Transverse colon (tissue), 4 donors: ENCODE results near the gene SYT7. TPM values are rescaled to one million over a fixed set of nuclear protein-coding genes. Genes with fewer than 3 reads are reported as not detected.

Experiments used
- DNase-seq: peaks from one replicate; pipeline ENCODE4 v3.0.0-alpha.2; 2019
- H3K27ac ChIP-seq, 4 donors: fragments of 200-600 bp; sonication (generic); 2 replicates each; pipeline ENCODE4 v1.5.1; 2016 to 2018; ENCODE audit warnings: inconsistent platforms in 4 of 4
- H3K27me3 ChIP-seq: fragments of 200-600 bp; sonication (generic); 2 replicates; pipeline ENCODE4 v1.5.1; 2017; ENCODE audit warnings: inconsistent platforms
- H3K36me3 ChIP-seq, 4 donors: fragments of 200-600 bp; sonication (generic); 2 replicates each; pipeline ENCODE4 v1.5.1; 2017 to 2019; ENCODE audit warnings: inconsistent platforms in 4 of 4
- H3K4me1 ChIP-seq, 4 donors: fragments of 200-600 bp; sonication (generic); 2 replicates each; pipeline ENCODE4 v1.5.1; 2017 to 2020; ENCODE audit warnings: inconsistent platforms in 4 of 4
- H3K4me3 ChIP-seq, 4 donors: fragments of 200-600 bp; sonication (generic); 1 replicate in 1 of 4; 2 replicates in 3 of 4; pipeline versions ENCODE4 v1.5.1 to v1.6.1; 2017 to 2019; ENCODE audit warnings: inconsistent platforms in 4 of 4
- H3K9me3 ChIP-seq, 2 donors: fragments of 200-600 bp; sonication (generic); 2 replicates each; pipeline ENCODE4 v1.5.1; 2017 to 2019; ENCODE audit warnings: inconsistent platforms in 2 of 2
- EP300 ChIP-seq: sonication (generic); formaldehyde crosslinking; IDR thresholded peaks from one replicate; pipeline ENCODE4 v1.6.1; 2017; ENCODE audit warnings: antibody characterized with exemption, low read depth
- POLR2A ChIP-seq: fragments of 450-650 bp; IDR thresholded peaks from one replicate; pipeline ENCODE4 v1.6.1; 2016; ENCODE audit warnings: antibody characterized with exemption, mild to moderate bottlenecking, moderate library complexity
- POLR2AphosphoS5 ChIP-seq, 3 donors: sonication (generic); formaldehyde crosslinking; IDR thresholded peaks; one replicate each; pipeline ENCODE4 v1.6.1; 2016; ENCODE audit warnings: antibody characterized with exemption in 3 of 3
- WGBS, 2 donors: methylation state at CpG; one replicate each; pipeline ENCODE4 v1.1.5; 2018; ENCODE audit warnings: low coverage in 1 of 2; 5-methylcytosine and 5-hydroxymethylcytosine counted together
- in situ Hi-C, 4 donors: fragments of 200-750 bp; cut with MboI; loops; one replicate each; pipeline versions ENCODE4 v1.15.0 to v1.15.1; 2017; ENCODE audit warnings: low sequenced_read_pairs in 3 of 4, low pct_ligation_motif_present in 1 of 4, low pct_unique_long_range_greater_than_20kb in 1 of 4
- intact Hi-C: fragments of 100-400 bp; cut with DNase I; formaldehyde crosslinking; loops from one replicate; pipeline ENCODE4 v1.15.1; 2023; ENCODE audit warnings: low total_unique reads
- total RNA-seq, 4 donors: library from RNA; depleted of rRNA; stranded (reverse); fragments of >200 nt; gene quantifications; one replicate each; pipeline ENCODE4 v1.1.0, GENCODE V29; 2016
- TF ChIP-seq, protein P1 (sequence below), 5 experiments: fragments of 200-600 bp in 3 of 5; fragments of 450-650 bp in 2 of 5; sonication (generic) in 3 of 5; IDR thresholded peaks; 1 replicate in 2 of 5; 2 replicates in 3 of 5; pipeline ENCODE4 v1.5.1; 2016 to 2017; ENCODE audit warnings: antibody characterized with exemption in 5 of 5, inconsistent platforms in 3 of 5, mild to moderate bottlenecking in 2 of 5, moderate library complexity in 1 of 5

The SYT7 gene
- total RNA-seq, 4 donors from 2014 or later, result 6.8 to 26.2 (median 12.8) TPM

- in situ Hi-C loops, result no loop called here
- no peak for DNase-seq
- H3K36me3 ChIP-seq, result no peaks in the 10 kb centered on the region
- TF ChIP-seq POLR2A (no peak), POLR2AphosphoS5 (IDR thresholded peaks at IDR 0.05) (no peak), EP300 (no peak)
- TF ChIP-seq, protein P1, sequence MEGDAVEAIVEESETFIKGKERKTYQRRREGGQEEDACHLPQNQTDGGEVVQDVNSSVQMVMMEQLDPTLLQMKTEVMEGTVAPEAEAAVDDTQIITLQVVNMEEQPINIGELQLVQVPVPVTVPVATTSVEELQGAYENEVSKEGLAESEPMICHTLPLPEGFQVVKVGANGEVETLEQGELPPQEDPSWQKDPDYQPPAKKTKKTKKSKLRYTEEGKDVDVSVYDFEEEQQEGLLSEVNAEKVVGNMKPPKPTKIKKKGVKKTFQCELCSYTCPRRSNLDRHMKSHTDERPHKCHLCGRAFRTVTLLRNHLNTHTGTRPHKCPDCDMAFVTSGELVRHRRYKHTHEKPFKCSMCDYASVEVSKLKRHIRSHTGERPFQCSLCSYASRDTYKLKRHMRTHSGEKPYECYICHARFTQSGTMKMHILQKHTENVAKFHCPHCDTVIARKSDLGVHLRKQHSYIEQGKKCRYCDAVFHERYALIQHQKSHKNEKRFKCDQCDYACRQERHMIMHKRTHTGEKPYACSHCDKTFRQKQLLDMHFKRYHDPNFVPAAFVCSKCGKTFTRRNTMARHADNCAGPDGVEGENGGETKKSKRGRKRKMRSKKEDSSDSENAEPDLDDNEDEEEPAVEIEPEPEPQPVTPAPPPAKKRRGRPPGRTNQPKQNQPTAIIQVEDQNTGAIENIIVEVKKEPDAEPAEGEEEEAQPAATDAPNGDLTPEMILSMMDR (IDR thresholded peaks at IDR 0.05), result no peak
- H3K27me3 ChIP-seq, result peaks cover 36% of the 10 kb centered on the region
- WGBS, 2 donors, result 71% methylated on average over 9 of the region's 9 CpGs; no CpG with 5 or more reads in 1 of the 2 donors
- intact Hi-C loops, result no loop called here
- H3K4me1 ChIP-seq, result peaks cover 0 to 8% (median 2%) of the 10 kb centered on the region in 4 donors
- no peaks in the 10 kb centered on the region for H3K9me3 ChIP-seq
- no peak overlapping the region for H3K4me3 ChIP-seq
- H3K27ac ChIP-seq, result no peak overlapping the region
These were observed 9.5 kb downstream of the SYT7 start for GRCh38 chr11:61571337-61571736.

GRCh38 chr11:61569701-61570100 is 11.2 kb downstream of the SYT7 start:
- Histone ChIP-seq H3K27me3 (peaks cover 39% of the 10 kb centered on the region), H3K27ac (no peak overlapping the region), H3K4me1 (peaks cover 0 to 8% (median 2%) of the 10 kb centered on the region in 4 donors), H3K4me3 (no peak overlapping the region), H3K36me3 (no peaks in the 10 kb centered on the region), H3K9me3 (no peaks in the 10 kb centered on the region)
- in situ Hi-C loops (no loop called here), intact Hi-C loops (no loop called here)
- 53 to 100% methylated on average over 1 to 10 of the region's 10 CpGs for WGBS, 2 donors
- TF ChIP-seq, protein P1 (IDR thresholded peaks at IDR 0.05), result no peak
- no peak for TF ChIP-seq POLR2A
- TF ChIP-seq POLR2AphosphoS5 (IDR thresholded peaks at IDR 0.05), result no peak
- TF ChIP-seq EP300, result no peak
- no peak for DNase-seq

DNA sequence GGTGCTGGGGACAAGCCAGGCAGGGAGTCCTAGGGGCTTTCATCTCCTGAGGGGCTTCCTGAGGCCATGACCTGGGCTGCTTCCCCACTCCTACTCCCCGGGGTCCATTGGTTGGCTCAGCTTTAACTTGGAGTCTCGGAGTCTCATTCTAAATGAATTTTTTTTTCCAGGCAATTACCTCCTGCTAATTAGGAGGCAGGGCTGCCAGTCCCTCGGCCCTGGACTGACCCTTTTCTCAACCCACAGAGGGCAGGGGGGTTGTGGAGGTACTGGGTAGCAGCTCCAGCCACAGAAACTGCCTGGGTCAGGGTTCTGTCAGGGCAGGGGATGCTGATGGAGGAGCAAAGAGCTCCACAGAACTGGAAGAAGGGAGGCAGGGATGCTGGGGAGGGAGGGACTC is 11.9 kb downstream of the SYT7 start:
- intact Hi-C loops (no loop called here), in situ Hi-C loops (no loop called here)
- H3K36me3 ChIP-seq, result no peaks in the 10 kb centered on the region
- TF ChIP-seq POLR2AphosphoS5 (IDR thresholded peaks at IDR 0.05), result no peak
- TF ChIP-seq EP300, result no peak
- no peak for TF ChIP-seq POLR2A
- no peak overlapping the region for H3K27ac ChIP-seq
- no peak for DNase-seq
- H3K9me3 ChIP-seq, result no peaks in the 10 kb centered on the region
- peaks cover 40% of the 10 kb centered on the region for H3K27me3 ChIP-seq
- H3K4me3 ChIP-seq, result no peak overlapping the region
- 31% methylated on average over 3 of the region's 3 CpGs; no CpG with 5 or more reads in 1 of the 2 donors for WGBS, 2 donors
- peaks cover 0 to 8% (median 2%) of the 10 kb centered on the region in 4 donors for H3K4me1 ChIP-seq

- H3K9me3 ChIP-seq, result no peaks in the 10 kb centered on the region
- peak; percentile 75 for DNase-seq
- intact Hi-C loops, result no loop called here
- WGBS, 2 donors, result 13 to 20% methylated on average over 1 to 38 of the region's 46 CpGs
- TF ChIP-seq, protein P1 (IDR thresholded peaks at IDR 0.05), result peak in 4 of 5 experiments; percentile 51 to 77 (median 61)
- TF ChIP-seq EP300 (no peak), POLR2AphosphoS5 (IDR thresholded peaks at IDR 0.05) (peak in 2 of 3 donors; percentile 56 to 68)
- peaks cover 0 to 8% (median 2%) of the 10 kb centered on the region in 4 donors for H3K4me1 ChIP-seq
- H3K36me3 ChIP-seq, result no peaks in the 10 kb centered on the region
- in situ Hi-C loops, result no loop called here
- H3K27ac ChIP-seq, result no peak overlapping the region
- no peak overlapping the region for H3K4me3 ChIP-seq
- peaks cover 40% of the 10 kb centered on the region for H3K27me3 ChIP-seq
These were observed 13.4 kb downstream of the SYT7 start for GRCh38 chr11:61567286-61568061.
